ENCODE measurements around the gene CREB3L1. TPM values are rescaled to one million over a fixed set of nuclear protein-coding genes. Genes with fewer than 3 reads are reported as not detected.

The CREB3L1 gene
- total and polyA plus RNA-seq, 2 of the 13 experiments (the other 11 are each of a cell fraction or from before 2014, with no cell fraction given): not detected

GRCh38 chr11:46242952-46243795 is 34.3 kb upstream of the CREB3L1 start (continued):
- TF ChIP-seq, protein P1, sequence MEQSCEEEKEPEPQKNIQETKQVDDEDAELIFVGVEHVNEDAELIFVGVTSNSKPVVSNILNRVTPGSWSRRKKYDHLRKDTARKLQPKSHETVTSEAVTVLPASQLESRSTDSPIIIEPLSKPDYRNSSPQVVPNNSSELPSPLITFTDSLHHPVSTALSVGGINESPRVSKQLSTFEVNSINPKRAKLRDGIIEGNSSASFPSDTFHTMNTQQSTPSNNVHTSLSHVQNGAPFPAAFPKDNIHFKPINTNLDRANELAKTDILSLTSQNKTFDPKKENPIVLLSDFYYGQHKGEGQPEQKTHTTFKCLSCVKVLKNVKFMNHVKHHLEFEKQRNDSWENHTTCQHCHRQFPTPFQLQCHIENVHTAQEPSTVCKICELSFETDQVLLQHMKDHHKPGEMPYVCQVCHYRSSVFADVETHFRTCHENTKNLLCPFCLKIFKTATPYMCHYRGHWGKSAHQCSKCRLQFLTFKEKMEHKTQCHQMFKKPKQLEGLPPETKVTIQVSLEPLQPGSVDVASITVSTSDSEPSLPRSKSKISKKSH (CRISPR knock-in tag; IDR thresholded peaks at IDR 0.05; ENCODE audit: borderline replicate concordance): peak; percentile 30; the same call in 1 of the 2 replicates
- TF ChIP-seq EP300 (IDR thresholded peaks at IDR 0.05; ENCODE audit: low read depth in 2 of 2, low read length in 2 of 2) (peak; percentile 23 to 61; a peak in 2 of 4 replicates), EP300 (CRISPR knock-in tag; IDR thresholded peaks at IDR 0.05; ENCODE audit: borderline replicate concordance) (peak; percentile 49; the same call in 1 of the 2 replicates), ZNF253 (CRISPR knock-in tag; IDR thresholded peaks at IDR 0.05; ENCODE audit: borderline replicate concordance) (no peak), RELA (CRISPR knock-in tag; IDR thresholded peaks at IDR 0.05) (0 out of 2 replicates have a peak, but pooled peaks have one; percentile 33), HMG20A (CRISPR knock-in tag; IDR thresholded peaks at IDR 0.05; ENCODE audit: borderline replicate concordance) (no peak), IRF2 (CRISPR knock-in tag; IDR thresholded peaks at IDR 0.05) (no peak), RAD21 (CRISPR knock-in tag; IDR thresholded peaks at IDR 0.05) (no peak), PRMT3 (CRISPR knock-in tag; IDR thresholded peaks at IDR 0.05; ENCODE audit: borderline replicate concordance, low read depth) (no peak), WIZ (CRISPR knock-in tag; IDR thresholded peaks at IDR 0.05) (no peak), ZNF335 (CRISPR knock-in tag; IDR thresholded peaks at IDR 0.05) (peak; percentile 83; the same call in 1 of the 2 replicates), ZNF772 (CRISPR knock-in tag; IDR thresholded peaks at IDR 0.05) (peak; percentile 47; the same call in 1 of the 2 replicates), DPF2 (CRISPR knock-in tag; IDR thresholded peaks at IDR 0.05; ENCODE audit: borderline replicate concordance, low read depth) (no peak), ZNF251 (CRISPR knock-in tag; IDR thresholded peaks at IDR 0.05) (no peak), PAF1 (CRISPR knock-in tag; IDR thresholded peaks at IDR 0.05) (no peak; the same call in 1 of the 2 replicates), CCAR2 (optimal IDR thresholded peaks at IDR 0.05; ENCODE audit: low read depth, low read length) (no peak), RFX1 (IDR thresholded peaks at IDR 0.05) (no peak), ZFP41 (CRISPR knock-in tag; IDR thresholded peaks at IDR 0.05; ENCODE audit: borderline replicate concordance) (no peak), ZSCAN29 (CRISPR knock-in tag; conservative IDR thresholded peaks at IDR 0.05) (0 out of 2 replicates have a peak, but pooled peaks have one; percentile 65), HMGXB3 (CRISPR knock-in tag; IDR thresholded peaks at IDR 0.05; ENCODE audit: borderline replicate concordance) (no peak; the same call in 1 of the 2 replicates), ZNF776 (CRISPR knock-in tag; IDR thresholded peaks at IDR 0.05) (peak; percentile 79; the same call in 1 of the 2 replicates), PLRG1 (conservative IDR thresholded peaks at IDR 0.05) (no peak)
- TF ChIP-seq, protein P2, sequence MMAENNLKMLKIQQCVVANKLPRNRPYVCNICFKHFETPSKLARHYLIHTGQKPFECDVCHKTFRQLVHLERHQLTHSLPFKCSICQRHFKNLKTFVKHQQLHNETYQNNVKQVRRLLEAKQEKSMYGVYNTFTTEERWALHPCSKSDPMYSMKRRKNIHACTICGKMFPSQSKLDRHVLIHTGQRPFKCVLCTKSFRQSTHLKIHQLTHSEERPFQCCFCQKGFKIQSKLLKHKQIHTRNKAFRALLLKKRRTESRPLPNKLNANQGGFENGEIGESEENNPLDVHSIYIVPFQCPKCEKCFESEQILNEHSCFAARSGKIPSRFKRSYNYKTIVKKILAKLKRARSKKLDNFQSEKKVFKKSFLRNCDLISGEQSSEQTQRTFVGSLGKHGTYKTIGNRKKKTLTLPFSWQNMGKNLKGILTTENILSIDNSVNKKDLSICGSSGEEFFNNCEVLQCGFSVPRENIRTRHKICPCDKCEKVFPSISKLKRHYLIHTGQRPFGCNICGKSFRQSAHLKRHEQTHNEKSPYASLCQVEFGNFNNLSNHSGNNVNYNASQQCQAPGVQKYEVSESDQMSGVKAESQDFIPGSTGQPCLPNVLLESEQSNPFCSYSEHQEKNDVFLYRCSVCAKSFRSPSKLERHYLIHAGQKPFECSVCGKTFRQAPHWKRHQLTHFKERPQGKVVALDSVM (CRISPR knock-in tag; IDR thresholded peaks at IDR 0.05): no peak
